ENCODE data around the gene IFFO2.

The IFFO2 gene

GRCh38 chr1:18970762-18971161 is 14.3 kb upstream of the IFFO2 start:
- no peak for DNase-seq

- no peak for DNase-seq
Measured at GRCh38 chr1:18970358-18970757, 13.9 kb upstream of the IFFO2 start.

- no peak for DNase-seq
Measured at GRCh38 chr1:18967066-18967690, 10.7 kb upstream of the IFFO2 start.

- no peak for DNase-seq
Measured at GRCh38 chr1:18965206-18966173, 9.0 kb upstream of the IFFO2 start.

GRCh38 chr1:18963968-18964367 is 7.5 kb upstream of the IFFO2 start:
- no peak for DNase-seq

- DNase-seq, result no peak
Measured at GRCh38 chr1:18962855-18963737, 6.6 kb upstream of the IFFO2 start.

DNA sequence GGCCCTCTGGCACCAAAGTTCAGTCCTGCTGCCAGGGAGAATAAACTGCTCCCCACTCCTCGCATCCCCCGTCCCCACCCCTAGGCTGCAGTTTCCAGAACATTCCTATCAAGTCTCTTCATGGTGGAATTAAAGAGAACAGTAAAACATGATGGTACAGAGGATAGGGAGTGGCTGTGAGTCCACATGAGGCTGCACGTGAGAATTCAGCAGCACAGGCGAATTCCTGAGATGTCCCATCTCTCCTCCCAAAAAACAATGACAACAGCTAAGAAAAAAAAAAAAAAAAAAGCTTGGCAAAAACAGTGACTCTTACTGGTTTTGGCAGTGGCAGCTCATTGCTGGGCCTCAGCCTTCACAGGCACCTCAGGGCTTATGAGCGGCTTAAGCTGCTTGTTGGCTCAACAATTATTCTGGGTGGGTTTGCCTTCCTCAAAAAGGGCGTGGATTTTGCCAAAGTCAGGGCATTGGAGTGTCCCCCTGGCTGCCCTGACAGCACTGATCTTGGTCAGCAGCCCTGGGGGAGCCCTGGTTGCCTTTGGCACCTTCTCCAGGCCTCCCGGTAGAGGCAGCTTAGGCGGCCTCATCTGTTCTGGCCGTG is 5.7 kb upstream of the IFFO2 start:
- no peak for DNase-seq

DNA sequence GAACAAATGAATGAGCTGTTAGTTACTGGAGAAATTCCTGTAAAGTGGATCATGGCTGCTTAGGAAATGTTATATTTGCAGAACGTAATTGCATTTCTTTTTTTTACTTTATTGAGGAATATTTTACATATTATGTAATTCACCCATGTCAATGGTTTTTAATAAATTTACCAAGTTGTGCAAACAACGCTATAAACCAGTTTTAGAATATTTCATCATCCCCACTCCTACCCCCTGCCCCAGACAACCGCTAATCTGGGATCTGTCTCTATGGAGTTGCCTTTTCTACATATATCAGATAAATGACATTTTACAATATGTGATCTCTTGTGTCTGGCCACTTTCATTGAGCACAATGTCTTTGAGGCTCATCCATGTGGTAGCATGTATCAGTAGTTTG is 4.3 kb upstream of the IFFO2 start:
- DNase-seq, result no peak

GRCh38 chr1:18960409-18960808 is 3.9 kb upstream of the IFFO2 start:
- DNase-seq, result no peak

- DNase-seq, result no peak
Measured at GRCh38 chr1:18959591-18959990, 3.1 kb upstream of the IFFO2 start.

- DNase-seq, result no peak
Measured at GRCh38 chr1:18957532-18958300, 1.2 kb upstream of the IFFO2 start.

GRCh38 chr1:18957136-18957521 is 653 bp upstream of the IFFO2 start:
- DNase-seq, result no peak

- DNase-seq, result peak; percentile 28
Measured at GRCh38 chr1:18955441-18956192, 859 bp downstream of the IFFO2 start.

DNA sequence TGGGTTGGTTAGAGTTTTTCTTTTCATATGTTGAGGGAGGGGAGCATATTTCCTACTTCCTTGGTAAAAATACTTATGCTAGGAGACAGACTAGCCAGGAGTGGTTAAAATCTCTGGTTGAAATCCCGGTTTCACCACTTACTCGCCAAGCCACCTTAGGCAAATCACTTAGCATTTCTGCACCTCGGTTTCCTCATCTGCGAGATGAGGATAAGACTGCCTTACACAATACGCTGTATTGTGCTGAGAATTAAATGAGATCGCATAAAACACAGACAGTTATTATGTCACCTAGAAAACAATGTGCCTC is 1.4 kb downstream of the IFFO2 start:
- no peak for DNase-seq

DNA sequence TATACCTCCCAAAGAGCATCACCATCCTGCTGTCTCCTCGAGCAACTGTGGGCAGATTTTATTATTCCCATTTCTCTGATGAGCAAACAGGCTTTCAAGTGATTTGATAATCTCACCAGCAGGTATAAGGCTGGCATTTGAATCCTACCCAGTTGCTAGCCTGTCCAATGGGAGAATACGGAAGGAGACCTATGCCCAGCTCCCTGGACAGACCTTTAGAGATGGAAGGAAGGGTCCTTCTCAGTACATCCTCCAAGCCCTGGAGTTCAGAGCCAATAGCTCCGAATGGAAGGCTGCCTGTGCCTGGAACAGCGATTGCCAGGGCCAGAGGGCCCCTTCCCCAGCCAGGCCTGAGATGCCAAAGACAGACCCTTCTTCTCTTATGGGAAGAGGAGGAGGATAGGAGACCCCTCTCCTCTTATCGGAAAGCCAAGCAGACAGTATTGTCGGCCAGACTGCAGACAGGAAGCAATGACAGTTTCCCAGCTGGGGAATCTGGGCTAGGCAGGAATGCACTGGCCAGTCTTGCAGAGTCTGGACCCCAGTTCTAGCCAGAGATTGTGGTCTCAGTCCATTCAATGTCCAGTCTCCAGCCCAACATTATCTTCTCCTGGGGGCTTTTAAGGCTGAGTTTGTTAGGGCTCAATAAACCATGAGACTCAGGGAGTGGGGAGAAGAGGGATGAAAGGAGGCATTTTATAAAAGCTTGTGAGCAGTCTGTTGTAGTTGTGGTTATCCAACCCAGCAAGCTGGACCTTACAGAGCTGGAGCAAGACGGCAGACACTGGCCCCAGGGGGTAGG is 2.0 kb downstream of the IFFO2 start:
- no peak for DNase-seq

- DNase-seq, result no peak
Measured at GRCh38 chr1:18953731-18954231, 2.7 kb downstream of the IFFO2 start.

GRCh38 chr1:18951818-18952391 is 4.6 kb downstream of the IFFO2 start:
- no peak for DNase-seq

- DNase-seq, result no peak
Measured at GRCh38 chr1:18951416-18951815, 5.1 kb downstream of the IFFO2 start.

DNA sequence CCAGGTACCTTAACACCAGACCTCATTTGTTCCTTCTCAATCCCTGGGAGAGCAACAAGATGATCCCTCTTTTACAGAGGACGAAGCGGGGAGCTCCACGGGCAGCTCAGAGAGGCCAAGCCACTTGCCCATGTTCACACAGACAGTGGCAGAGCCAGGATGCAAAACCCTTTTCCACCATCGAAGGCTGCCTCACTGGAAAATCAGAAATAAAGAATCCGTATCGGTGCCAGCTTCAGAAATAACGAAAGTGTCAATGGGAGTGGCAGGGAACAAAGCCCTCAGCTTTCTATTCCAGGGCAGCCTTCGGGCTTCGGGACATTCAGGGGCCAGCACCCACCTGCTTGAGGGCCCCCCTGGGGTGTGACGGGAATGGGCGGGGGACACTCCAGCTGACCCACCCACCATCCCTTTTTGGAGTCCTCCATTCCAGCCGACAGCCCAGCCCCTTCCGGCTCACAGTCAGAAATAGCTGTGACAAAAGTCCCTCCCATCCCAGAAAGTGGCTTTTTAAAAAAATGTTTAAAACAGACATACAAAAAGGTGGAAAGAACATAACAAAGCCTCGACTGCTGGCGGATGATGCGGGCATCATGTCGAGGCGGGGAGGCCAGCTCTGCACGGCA is 6.0 kb downstream of the IFFO2 start:
- DNase-seq, result no peak

All from cortex of kidney (tissue), 1 donor.